Mesenchymal stem cell (in vitro differentiated cells and primary cell): ENCODE results near the gene TLE5.
A peak's percentile ranks its signal among the peaks of the same experiment; 100 is the strongest.

Experiments used
- DNase-seq: peaks from one replicate; pipeline ENCODE4 v3.0.0-alpha.2; 2013
- H2AFZ ChIP-seq: one replicate; pipeline ENCODE4 v1.6.1; 2013; ENCODE audit warnings: low read depth, mild to moderate bottlenecking, control low read depth, inconsistent platforms, low read length, moderate library complexity
- H2AK5ac ChIP-seq: 2 replicates; pipeline ENCODE4 v1.6.1; 2013; ENCODE audit warnings: low read length, moderate library complexity, mild to moderate bottlenecking, inconsistent platforms; ENCODE audit not compliant: severe bottlenecking
- H2BK120ac ChIP-seq: one replicate; pipeline ENCODE4 v1.6.1; 2013; ENCODE audit warnings: low read depth, mild to moderate bottlenecking, inconsistent platforms, low read length, moderate library complexity
- H2BK12ac ChIP-seq, 2 experiments: one replicate each; pipeline ENCODE4 v1.6.1; 2013; ENCODE audit warnings: inconsistent platforms in 2 of 2, low read length in 2 of 2, mild to moderate bottlenecking in 2 of 2, moderate library complexity in 2 of 2, control low read depth in 1 of 2
- H2BK15ac ChIP-seq: one replicate; pipeline ENCODE4 v1.6.1; 2013; ENCODE audit warnings: mild to moderate bottlenecking, low read depth, inconsistent platforms; ENCODE audit not compliant: poor library complexity, severe bottlenecking
- H2BK5ac ChIP-seq: 2 replicates; pipeline ENCODE4 v1.6.1; 2013; ENCODE audit warnings: low read depth, mild to moderate bottlenecking, low read length, control low read depth, inconsistent platforms; ENCODE audit not compliant: poor library complexity, severe bottlenecking
- H3K14ac ChIP-seq, 2 experiments: one replicate each; pipeline ENCODE4 v1.6.1; 2013; ENCODE audit warnings: inconsistent platforms in 2 of 2, low read length in 2 of 2, control low read depth in 1 of 2, mild to moderate bottlenecking in 1 of 2, moderate library complexity in 1 of 2
- H3K18ac ChIP-seq, 2 experiments: one replicate each; pipeline ENCODE4 v1.6.1; 2013; ENCODE audit warnings: inconsistent platforms in 2 of 2, low read length in 2 of 2, control low read depth in 1 of 2, low read depth in 1 of 2, mild to moderate bottlenecking in 1 of 2
- H3K23ac ChIP-seq, 2 experiments: one replicate each; pipeline ENCODE4 v1.6.1; 2013; ENCODE audit warnings: inconsistent platforms in 2 of 2, low read length in 2 of 2, mild to moderate bottlenecking in 2 of 2, moderate library complexity in 2 of 2, control low read depth in 1 of 2
- H3K27ac ChIP-seq: 2 replicates; pipeline ENCODE4 v1.5.1; 2013; ENCODE audit warnings: mild to moderate bottlenecking, moderate library complexity, low read length, control low read depth, inconsistent platforms; ENCODE audit not compliant: poor library complexity, severe bottlenecking
- H3K27me3 ChIP-seq, 2 experiments: 2 replicates each; pipeline versions ENCODE4 v1.6.1 to v1.7.0; 2013; ENCODE audit warnings: low read length in 2 of 2, mild to moderate bottlenecking in 2 of 2, moderate library complexity in 2 of 2, control low read depth in 1 of 2, inconsistent platforms in 1 of 2; ENCODE audit not compliant: control insufficient read depth in 1 of 2, insufficient read depth in 1 of 2
- H3K36me3 ChIP-seq, 2 experiments: 2 replicates each; pipeline versions ENCODE4 v1.6.1 to v1.7.0; 2013; ENCODE audit warnings: low read length in 2 of 2, control low read depth in 1 of 2, inconsistent platforms in 1 of 2, low read depth in 1 of 2, mild to moderate bottlenecking in 1 of 2; ENCODE audit not compliant: insufficient read depth in 2 of 2, control insufficient read depth in 1 of 2
- H3K4ac ChIP-seq, 2 experiments: one replicate each; pipeline ENCODE4 v1.6.1; 2013; ENCODE audit warnings: inconsistent platforms in 2 of 2, low read length in 2 of 2, mild to moderate bottlenecking in 2 of 2, moderate library complexity in 2 of 2, control low read depth in 1 of 2, low read depth in 1 of 2
- H3K4me1 ChIP-seq: 2 replicates; pipeline ENCODE4 v1.6.1; 2013; ENCODE audit warnings: low read depth, low read length, control low read depth; ENCODE audit not compliant: control insufficient read depth, insufficient read depth
- H3K4me2 ChIP-seq: 2 replicates; pipeline ENCODE4 v1.6.1; 2013; ENCODE audit warnings: low read length, mild to moderate bottlenecking, inconsistent platforms; ENCODE audit not compliant: poor library complexity, severe bottlenecking
- H3K4me3 ChIP-seq, 2 experiments: 2 replicates each; pipeline versions ENCODE4 v1.5.1 to v1.7.0; 2013; ENCODE audit warnings: low read length in 2 of 2, mild to moderate bottlenecking in 2 of 2, control low read depth in 1 of 2, low read depth in 1 of 2; ENCODE audit not compliant: insufficient read depth in 1 of 2
- H3K79me1 ChIP-seq: replicated peaks from 2 replicates; pipeline ENCODE4 v1.6.1; 2013; ENCODE audit warnings: mild to moderate bottlenecking, control low read depth, low read length, inconsistent platforms; ENCODE audit not compliant: poor library complexity, severe bottlenecking
- H3K9ac ChIP-seq: 2 replicates; pipeline ENCODE4 v1.7.0; 2013; ENCODE audit warnings: mild to moderate bottlenecking, low read length, moderate library complexity
- H3K9me3 ChIP-seq: 2 replicates; pipeline ENCODE4 v1.7.0; 2013; ENCODE audit warnings: mild to moderate bottlenecking, low read length; ENCODE audit not compliant: control insufficient read depth
- H4K8ac ChIP-seq: one replicate; pipeline ENCODE4 v1.6.1; 2013; ENCODE audit warnings: inconsistent platforms, mild to moderate bottlenecking, low read length, moderate library complexity
- H4K91ac ChIP-seq: one replicate; pipeline ENCODE4 v1.6.1; 2013; ENCODE audit warnings: mild to moderate bottlenecking, low read length, inconsistent platforms
- WGBS: methylation state at CpG from one replicate; pipeline ENCODE4 v1.1.7; 2013; ENCODE audit warnings: mixed read lengths; 5-methylcytosine and 5-hydroxymethylcytosine counted together

The TLE5 gene

DNA sequence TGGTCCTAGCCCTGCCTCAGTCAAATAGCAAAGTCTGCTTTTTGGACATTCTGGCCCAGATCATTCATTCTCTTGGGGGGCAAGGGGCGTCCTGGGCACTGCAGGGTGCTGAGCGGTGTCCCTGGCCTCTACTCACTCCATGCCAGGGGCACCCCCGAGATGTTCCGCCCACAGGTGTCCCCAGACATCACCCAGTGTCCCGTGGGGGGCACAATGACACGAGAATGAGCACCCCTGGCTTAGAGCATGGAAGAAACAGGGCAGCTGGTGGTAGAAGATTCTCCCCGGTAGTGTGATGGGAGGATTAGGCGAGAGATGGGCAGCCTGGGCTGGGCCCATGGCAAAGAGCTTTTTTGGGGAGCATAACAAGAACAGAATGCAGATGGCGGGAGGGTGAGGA, 5.3 kb upstream of the TLE5 start:
- Histone ChIP-seq H3K27me3 (no peaks in the 10 kb centered on the region), H3K4me2 (no peak overlapping the region), H3K4me1 (peaks cover 19% of the 10 kb centered on the region), H3K14ac (peak overlapping the region in 1 of 2 experiments; percentile 41), H4K8ac (no peak overlapping the region), H3K18ac (no peak overlapping the region), H3K4me3 (no peak overlapping the region), H3K4ac (no peak overlapping the region), H4K91ac (no peak overlapping the region), H3K9me3 (no peaks in the 10 kb centered on the region), H2BK15ac (no peak overlapping the region), H2BK120ac (peak overlapping the region; percentile 19), H2AK5ac (no peak overlapping the region), H2BK5ac (no peak overlapping the region), H2BK12ac (peak overlapping the region in 1 of 2 experiments; percentile 54), H3K9ac (no peak overlapping the region), H3K36me3 (no peaks in the 10 kb centered on the region), H2AFZ (no peak overlapping the region), H3K23ac (peak overlapping the region in 1 of 2 experiments; percentile 28), H3K79me1 (no peaks in the 10 kb centered on the region), H3K27ac (no peak overlapping the region)
- 90% methylated on average over 8 of the region's 9 CpGs for WGBS
- DNase-seq, result no peak

- H2AK5ac ChIP-seq, result no peak overlapping the region
- H4K91ac ChIP-seq, result no peak overlapping the region
- no peak overlapping the region for H4K8ac ChIP-seq
- H3K36me3 ChIP-seq, result no peaks in the 10 kb centered on the region
- H3K4me1 ChIP-seq, result peaks cover 17% of the 10 kb centered on the region
- H2BK5ac ChIP-seq, result no peak overlapping the region
- no peak overlapping the region for H3K14ac ChIP-seq
- H2BK15ac ChIP-seq, result no peak overlapping the region
- no peak overlapping the region for H3K4ac ChIP-seq
- H3K4me3 ChIP-seq, result no peak overlapping the region
- H3K79me1 ChIP-seq, result no peaks in the 10 kb centered on the region
- no peak overlapping the region for H3K27ac ChIP-seq
- no peaks in the 10 kb centered on the region for H3K27me3 ChIP-seq
- 87% methylated on average over 13 of the region's 16 CpGs for WGBS
- no peak overlapping the region for H3K4me2 ChIP-seq
- H3K23ac ChIP-seq, result no peak overlapping the region
- no peak for DNase-seq
- no peak overlapping the region for H2AFZ ChIP-seq
- H2BK120ac ChIP-seq, result no peak overlapping the region
- no peak overlapping the region for H2BK12ac ChIP-seq
- H3K9ac ChIP-seq, result no peak overlapping the region
- H3K18ac ChIP-seq, result no peak overlapping the region
- H3K9me3 ChIP-seq, result no peaks in the 10 kb centered on the region
Observed at GRCh38 chr19:3066482-3067049, 4.3 kb upstream of the TLE5 start.

DNA sequence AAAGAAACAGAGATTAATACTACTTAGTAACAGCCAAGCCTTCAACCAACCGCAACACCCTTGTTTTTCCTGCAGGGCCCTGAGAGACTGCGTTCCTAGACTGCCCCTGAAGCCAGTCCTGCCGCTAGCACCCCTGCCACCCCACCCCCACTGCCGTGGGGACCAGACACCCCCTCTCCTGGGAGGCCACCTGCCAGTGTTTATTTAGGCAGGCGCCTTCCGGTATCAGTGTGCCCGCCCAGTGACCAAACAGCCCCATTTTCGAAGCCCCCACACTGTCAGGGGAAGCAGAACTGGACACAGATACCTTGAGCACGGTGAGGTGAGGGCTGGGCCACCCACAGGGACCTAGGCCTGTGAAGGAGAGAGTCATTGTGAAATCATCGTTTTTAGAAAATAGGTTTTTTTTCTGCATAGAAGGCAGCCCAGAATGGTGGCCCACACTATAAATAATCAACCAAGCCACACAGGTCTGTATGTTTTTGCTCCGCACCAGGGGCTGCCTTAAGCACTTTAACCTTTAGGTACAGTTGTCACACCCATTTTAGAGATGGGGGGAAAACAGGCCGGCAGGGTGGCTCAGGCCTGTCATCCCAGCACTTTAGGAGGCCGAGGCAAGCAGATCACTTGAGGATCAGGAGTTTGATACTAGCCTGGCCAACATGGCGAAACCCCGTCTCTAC, 3.5 kb upstream of the TLE5 start:
- no peak overlapping the region for H3K18ac ChIP-seq
- H3K4me1 ChIP-seq, result peaks cover 19% of the 10 kb centered on the region
- peak overlapping the region; percentile 60 for H2BK15ac ChIP-seq
- H4K8ac ChIP-seq, result peak overlapping the region; percentile 5
- no peaks in the 10 kb centered on the region for H3K27me3 ChIP-seq
- H3K14ac ChIP-seq, result no peak overlapping the region
- no peak overlapping the region for H3K9ac ChIP-seq
- H3K79me1 ChIP-seq, result no peaks in the 10 kb centered on the region
- no peak overlapping the region for H2AK5ac ChIP-seq
- no peak overlapping the region for H3K4me2 ChIP-seq
- no peak overlapping the region for H2BK12ac ChIP-seq
- H3K27ac ChIP-seq, result no peak overlapping the region
- H2AFZ ChIP-seq, result no peak overlapping the region
- no peak overlapping the region for H3K23ac ChIP-seq
- H3K4me3 ChIP-seq, result no peak overlapping the region
- H3K4ac ChIP-seq, result no peak overlapping the region
- no peak overlapping the region for H2BK120ac ChIP-seq
- no peak overlapping the region for H4K91ac ChIP-seq
- peaks cover 0 to 3% of the 10 kb centered on the region in 2 experiments for H3K36me3 ChIP-seq
- WGBS, result 82% methylated on average over 15 of the region's 15 CpGs
- no peak overlapping the region for H2BK5ac ChIP-seq
- no peaks in the 10 kb centered on the region for H3K9me3 ChIP-seq
- no peak for DNase-seq

DNA sequence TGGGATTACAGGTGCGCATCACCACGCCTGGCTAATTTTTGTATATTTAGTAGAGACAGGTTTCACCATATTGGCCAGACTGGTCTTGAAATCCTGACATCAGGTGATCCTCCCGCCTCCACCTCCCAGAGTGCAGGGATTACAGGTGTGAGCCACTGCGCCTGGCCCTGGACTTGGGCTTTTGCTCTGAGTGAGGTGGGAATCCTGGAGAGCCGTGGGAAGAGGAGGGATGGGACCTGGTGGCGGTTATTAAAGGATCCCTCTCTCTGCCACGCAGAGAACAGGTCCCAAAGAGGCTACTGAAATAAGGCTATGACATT, 1.7 kb upstream of the TLE5 start:
- Histone ChIP-seq H3K23ac (no peak overlapping the region), H3K27ac (no peak overlapping the region), H3K79me1 (peaks cover 6% of the 10 kb centered on the region), H3K9ac (no peak overlapping the region), H3K14ac (no peak overlapping the region), H2AFZ (no peak overlapping the region), H3K4me1 (peaks cover 21% of the 10 kb centered on the region), H4K91ac (no peak overlapping the region), H3K4me2 (no peak overlapping the region), H3K36me3 (peaks cover 9 to 14% of the 10 kb centered on the region in 2 experiments), H2BK5ac (no peak overlapping the region), H3K27me3 (no peaks in the 10 kb centered on the region), H3K4ac (no peak overlapping the region), H4K8ac (no peak overlapping the region), H3K4me3 (no peak overlapping the region), H2AK5ac (no peak overlapping the region), H2BK15ac (no peak overlapping the region), H2BK12ac (no peak overlapping the region), H2BK120ac (no peak overlapping the region), H3K9me3 (no peaks in the 10 kb centered on the region), H3K18ac (no peak overlapping the region)
- 92% methylated on average over 7 of the region's 7 CpGs for WGBS
- no peak for DNase-seq
